ENCODE results near the gene CCNF. TPM values are rescaled to one million over a fixed set of nuclear protein-coding genes. Genes with fewer than 3 reads are reported as not detected.
A peak's percentile ranks its signal among the peaks of the same experiment; 100 is the strongest.

Gene CCNF
- total RNA-seq, 1 donor from 2014 or later: 0.43 TPM

GRCh38 chr16:2459647-2460390 lies 30.6 kb downstream of the CCNF start, which contains the start of gene TEDC2:
Gene TEDC2, plus strand, starts transcription at chr16:2460109. Its CDS starts 36 bp downstream, at chr16:2460145.
- Histone ChIP-seq H3K4me1 (peaks cover 0 to 8% of the 10 kb centered on the region in 2 donors), H3K27ac (no peak within 1 kb of the TSS), H3K4me3 (peak within 1 kb of the TSS; percentile 61 to 67), H3K36me3 (no peaks in the 10 kb centered on the region), H3K27me3 (no peaks in the 10 kb centered on the region), H3K9me3 (no peaks in the 10 kb centered on the region)
- peak; percentile 79 to 98 for DNase-seq (ENCODE audit: low spot score in 2 of 2)
- TF ChIP-seq CTCF (IDR thresholded peaks at IDR 0.05): no peak
- intact Hi-C loops (cut with DNase I): loop anchor here (1.0 to 2.0 kb wide), 3 partner anchors 14 to 53 kb away; partner anchors contain the start of genes ATP6V0C and CCNF

GRCh38 chr16:2460391-2460713 lies 31.1 kb downstream of the CCNF start:
- TF ChIP-seq CTCF (IDR thresholded peaks at IDR 0.05): no peak
- DNase-seq (ENCODE audit: low spot score in 2 of 2): no peak
- H3K4me1 ChIP-seq: peaks cover 0 to 8% of the 10 kb centered on the region in 2 donors
- H3K4me3 ChIP-seq: peak overlapping the region; percentile 61 to 67
- no peaks in the 10 kb centered on the region for H3K36me3 ChIP-seq
- no peaks in the 10 kb centered on the region for H3K9me3 ChIP-seq
- H3K27me3 ChIP-seq: no peaks in the 10 kb centered on the region
- no peak overlapping the region for H3K27ac ChIP-seq
- intact Hi-C loops (cut with DNase I): loop anchor here (1.0 kb wide), 2 partner anchors 14 to 31 kb away; partner anchors contain the start of gene CCNF

DNA sequence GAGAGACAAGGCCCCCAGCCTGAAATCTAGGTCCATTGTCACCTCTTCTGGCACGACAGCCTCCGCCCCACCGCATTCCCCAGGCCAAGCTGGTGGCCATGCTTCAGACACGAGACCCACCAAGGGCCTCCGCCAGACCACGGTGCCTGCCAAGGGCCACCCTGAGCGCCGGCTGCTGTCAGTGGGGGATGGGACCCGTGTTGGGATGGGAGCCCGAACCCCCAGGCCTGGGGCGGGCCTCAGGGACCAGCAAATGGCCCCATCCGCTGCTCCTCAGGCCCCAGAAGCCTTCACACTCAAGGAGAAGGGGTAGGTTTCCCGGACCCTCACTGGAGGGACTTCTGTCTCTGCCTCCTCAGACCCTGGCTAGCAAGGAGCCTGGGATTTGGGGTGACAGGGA lies 31.7 kb downstream of the CCNF start:
- intact Hi-C loops (cut with DNase I): loop anchor here (1.0 kb wide), 2 partner anchors 13 to 32 kb away; partner anchors contain the start of gene CCNF
- Histone ChIP-seq H3K36me3 (no peaks in the 10 kb centered on the region), H3K9me3 (no peaks in the 10 kb centered on the region), H3K4me1 (peaks cover 0 to 8% of the 10 kb centered on the region in 2 donors), H3K4me3 (no peak overlapping the region), H3K27me3 (no peaks in the 10 kb centered on the region), H3K27ac (no peak overlapping the region)
- DNase-seq (ENCODE audit: low spot score in 2 of 2): no peak
- TF ChIP-seq CTCF (IDR thresholded peaks at IDR 0.05): no peak

DNA sequence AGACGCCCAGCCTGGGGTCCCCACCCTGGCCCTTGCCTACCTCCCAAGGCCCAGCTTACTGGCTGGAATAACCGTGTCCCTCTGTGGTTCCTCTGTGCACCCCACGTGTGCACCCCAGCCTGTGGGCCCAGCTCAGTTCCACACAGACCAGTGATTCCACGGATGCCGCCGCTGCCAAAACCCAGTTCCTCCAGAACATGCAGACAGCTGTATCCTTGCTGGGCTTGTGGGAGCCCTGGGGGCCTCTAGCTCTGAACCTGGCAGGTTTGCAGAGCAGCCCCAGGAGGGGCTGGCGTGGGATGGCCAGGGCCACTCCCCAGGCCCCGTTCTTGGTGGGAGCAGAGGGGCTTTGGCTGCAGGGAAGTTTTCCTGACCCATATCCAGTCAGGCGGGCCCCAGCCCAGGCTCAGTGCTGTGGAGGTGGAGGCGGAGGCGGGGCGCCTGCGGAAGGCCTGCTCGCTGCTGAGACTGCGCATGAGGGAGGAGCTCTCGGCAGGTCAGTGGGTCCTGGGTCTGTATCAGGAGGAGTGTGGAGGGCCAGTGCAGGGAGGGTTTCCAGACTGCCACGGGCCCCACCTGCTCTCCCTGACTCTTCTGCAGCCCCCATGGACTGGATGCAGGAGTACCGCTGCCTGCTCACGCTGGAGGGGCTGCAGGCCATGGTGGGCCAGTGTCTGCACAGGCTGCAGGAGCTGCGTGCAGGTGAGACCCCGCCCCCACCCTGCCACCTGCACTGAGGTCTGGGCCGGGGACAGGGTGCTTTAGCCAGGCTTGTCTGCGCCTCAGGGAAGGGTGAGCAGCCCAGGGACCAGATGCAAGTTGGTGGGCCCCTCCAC lies 33.0 kb downstream of the CCNF start:
- intact Hi-C loops (cut with DNase I): no loop called here
- no peak overlapping the region for H3K27ac ChIP-seq
- DNase-seq (ENCODE audit: low spot score in 2 of 2): no peak
- H3K4me1 ChIP-seq: peaks cover 0 to 8% of the 10 kb centered on the region in 2 donors
- H3K9me3 ChIP-seq: no peaks in the 10 kb centered on the region
- H3K4me3 ChIP-seq: no peak overlapping the region
- TF ChIP-seq CTCF (IDR thresholded peaks at IDR 0.05): no peak
- H3K36me3 ChIP-seq: no peaks in the 10 kb centered on the region
- H3K27me3 ChIP-seq: no peaks in the 10 kb centered on the region

DNA sequence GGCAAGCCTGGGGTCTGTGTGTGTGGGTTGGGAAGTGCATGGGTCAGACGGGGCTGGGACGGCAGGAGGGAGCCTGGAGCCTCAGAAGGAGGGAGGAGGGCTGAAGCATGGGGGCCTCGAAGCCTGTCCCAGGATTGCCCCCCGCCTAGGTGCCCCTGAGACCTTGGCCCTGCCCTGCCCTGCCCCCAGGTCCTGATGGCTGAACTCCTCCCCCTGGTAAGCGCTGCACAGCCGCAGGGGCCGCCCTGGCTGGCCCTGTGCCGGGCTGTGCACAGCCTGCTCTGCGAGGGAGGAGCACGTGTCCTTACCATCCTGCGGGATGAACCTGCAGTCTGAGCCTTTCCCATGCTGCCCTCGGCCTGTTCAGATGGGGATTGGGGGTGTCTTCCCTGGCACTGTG lies 35.1 kb downstream of the CCNF start:
- no peak overlapping the region for H3K4me3 ChIP-seq
- no peak for TF ChIP-seq CTCF (IDR thresholded peaks at IDR 0.05)
- no peaks in the 10 kb centered on the region for H3K9me3 ChIP-seq
- H3K36me3 ChIP-seq: no peaks in the 10 kb centered on the region
- DNase-seq (ENCODE audit: low spot score in 2 of 2): no peak
- H3K27me3 ChIP-seq: no peaks in the 10 kb centered on the region
- no peak overlapping the region for H3K27ac ChIP-seq
- intact Hi-C loops (cut with DNase I): no loop called here
- H3K4me1 ChIP-seq: peaks cover 3 to 23% of the 10 kb centered on the region in 2 donors

Data from ascending aorta (tissue), 2 donors.